NCI-H82 treated with DMSO at 0.1 percent for 48 hours (cell line): ENCODE data around the gene TENM4.

Experiments used
- DNase-seq: peaks from one replicate; lab custom pipeline; 2025; ENCODE audit not compliant: unreplicated experiment; lab: John Stamatoyannopoulos, UW

Gene TENM4

GRCh38 chr11:78732246-78732645, 708.6 kb downstream of the TENM4 start:
- no peak for DNase-seq

DNA sequence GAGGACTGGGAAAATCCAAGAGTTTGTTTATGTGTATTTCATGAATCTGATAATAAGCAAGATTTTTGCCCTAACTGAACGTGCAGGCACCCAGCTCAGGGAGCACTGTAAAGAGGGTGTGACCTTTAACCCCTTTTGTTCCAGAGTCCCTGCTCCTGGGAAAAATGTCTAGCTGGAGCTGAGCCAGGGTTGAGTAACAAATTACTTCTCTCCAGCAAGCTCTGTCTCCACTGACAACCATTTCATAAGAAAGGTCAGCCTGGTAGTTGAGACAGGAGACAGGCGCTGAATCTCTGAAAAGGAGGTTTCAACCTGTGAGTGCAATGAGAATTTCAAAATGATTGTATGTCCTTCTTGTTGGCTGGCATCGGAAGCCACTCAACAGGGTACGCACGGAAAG, 709.8 kb downstream of the TENM4 start:
- DNase-seq = no peak

DNA sequence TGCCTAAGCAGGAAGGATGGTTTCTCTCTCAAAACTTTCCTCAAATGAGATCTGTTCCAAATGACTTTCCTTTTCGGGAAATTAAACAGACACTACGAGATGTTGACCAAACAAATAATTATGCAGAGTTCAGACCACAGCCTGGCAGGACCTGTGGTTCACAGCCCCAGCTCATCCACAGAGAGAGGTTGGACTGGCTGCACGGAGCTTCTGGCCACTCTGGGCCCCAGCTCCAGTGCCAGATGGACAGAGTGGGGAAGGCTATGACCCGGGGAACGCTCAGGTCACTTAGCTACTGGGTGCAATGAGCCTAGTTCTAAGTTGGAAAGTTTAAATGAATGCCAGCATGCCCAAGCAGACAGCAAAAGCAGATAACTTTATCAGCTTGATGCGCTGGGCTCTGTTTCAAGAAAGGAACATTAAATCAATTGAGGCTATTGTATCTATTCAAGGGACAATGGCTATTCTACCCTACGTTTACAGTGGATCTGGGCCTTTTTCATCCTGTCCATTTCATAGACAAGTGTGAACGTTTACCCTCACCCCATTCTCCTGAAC, 710.5 kb downstream of the TENM4 start:
- no peak for DNase-seq

GRCh38 chr11:78727816-78728215, 713.0 kb downstream of the TENM4 start:
- no peak for DNase-seq

DNA sequence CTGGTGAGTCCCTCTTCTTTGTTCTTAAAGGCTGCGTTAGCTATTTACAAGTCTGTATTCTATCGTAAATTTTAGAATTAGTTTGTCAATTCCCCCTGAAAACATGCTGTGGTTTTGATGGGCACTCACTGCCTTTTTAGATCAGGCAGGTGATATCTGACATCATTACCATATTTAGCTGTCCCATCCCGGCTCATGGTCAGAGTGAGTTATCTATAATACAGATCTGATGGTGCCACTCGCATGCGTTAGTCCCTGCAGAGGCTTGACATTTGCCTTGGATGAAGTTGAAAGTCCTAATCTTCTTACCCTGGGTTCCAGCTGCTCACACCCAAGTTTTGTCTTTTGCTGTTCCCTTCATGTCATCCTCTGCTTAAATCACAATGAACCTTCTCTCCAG, 715.6 kb downstream of the TENM4 start:
- no peak for DNase-seq

DNA sequence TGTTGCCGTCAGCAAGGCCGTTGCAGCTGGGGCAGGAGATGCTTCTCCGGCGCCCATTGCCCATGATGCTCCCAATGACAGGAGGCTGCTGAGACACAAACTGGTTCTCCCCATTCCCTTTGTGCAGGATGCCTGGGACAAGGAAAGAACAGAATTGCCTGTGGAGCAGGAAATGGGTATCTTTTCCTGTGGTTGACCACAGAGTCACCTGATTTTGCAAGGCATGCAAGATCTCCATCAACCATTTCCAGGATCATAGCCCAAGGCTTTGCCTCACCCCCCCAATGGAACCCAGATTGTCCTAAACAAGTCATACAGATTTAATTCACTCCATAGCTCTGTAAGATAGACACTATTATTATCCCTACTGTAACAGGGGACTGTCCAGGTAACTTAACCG, 718.0 kb downstream of the TENM4 start:
- no peak for DNase-seq

- no peak for DNase-seq
Measured at GRCh38 chr11:78720281-78720989, 720.4 kb downstream of the TENM4 start.

DNA sequence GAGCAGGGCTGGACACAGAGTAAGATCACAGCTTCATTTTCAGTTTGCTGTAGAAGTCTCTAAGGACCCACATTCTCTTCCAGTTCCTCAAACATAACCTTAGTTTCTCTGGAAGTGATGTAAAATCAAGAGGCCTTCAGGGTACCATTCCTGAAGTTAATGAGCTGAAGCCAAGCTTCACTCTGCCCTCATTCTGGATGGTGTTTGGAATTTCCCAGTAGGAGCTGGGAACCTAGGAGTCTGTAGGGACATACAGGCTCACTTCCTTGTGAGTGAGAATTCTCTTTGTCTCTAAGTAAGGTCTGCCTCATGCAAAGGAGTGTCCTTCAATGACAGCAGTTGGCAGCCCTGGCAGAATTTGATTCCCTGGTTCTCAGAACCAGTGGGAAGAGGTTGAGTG, 723.8 kb downstream of the TENM4 start:
- DNase-seq = no peak

GRCh38 chr11:78715639-78716311, 725.1 kb downstream of the TENM4 start:
- DNase-seq = no peak

DNA sequence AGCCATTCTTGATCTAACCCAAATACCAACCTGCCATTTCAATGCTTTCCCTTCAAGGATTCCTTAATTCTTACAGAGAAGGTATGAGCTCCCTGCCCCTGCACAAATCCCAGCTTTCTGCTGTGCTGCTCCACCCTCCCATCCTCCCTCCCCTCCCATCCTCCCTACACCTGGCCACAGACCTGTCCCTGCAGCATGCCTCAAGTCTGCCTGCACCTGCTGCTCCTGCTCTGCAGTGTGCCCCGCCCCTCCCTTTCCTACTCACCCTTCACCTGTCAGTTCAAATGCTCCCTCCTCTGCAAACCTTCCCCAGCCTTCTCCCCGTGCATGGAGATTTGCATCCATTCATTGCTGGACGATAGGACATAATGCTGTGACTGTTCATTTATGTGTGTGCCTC, 726.3 kb downstream of the TENM4 start:
- DNase-seq = no peak

- no peak for DNase-seq
Measured at GRCh38 chr11:78711735-78712134, 729.1 kb downstream of the TENM4 start.

DNA sequence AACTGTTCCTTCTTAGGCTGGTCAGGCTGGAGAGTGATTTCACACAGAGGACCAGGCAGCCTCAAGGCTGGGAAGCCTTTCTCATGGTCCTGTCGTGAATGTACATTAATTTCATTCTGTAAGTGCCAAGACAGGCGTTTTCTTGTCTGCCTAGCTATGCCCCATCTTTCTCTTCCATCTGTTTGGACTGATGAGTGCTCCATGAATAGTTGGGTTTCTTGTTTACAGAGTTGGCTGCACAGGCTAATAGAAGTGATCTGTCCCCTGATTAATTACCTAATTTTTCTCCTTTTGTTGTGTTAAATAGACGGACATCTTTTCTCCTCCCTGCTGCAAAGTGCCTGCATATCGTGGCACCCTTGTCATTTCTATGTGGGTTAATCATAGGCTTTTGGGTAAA, 730.4 kb downstream of the TENM4 start:
- DNase-seq = no peak

DNA sequence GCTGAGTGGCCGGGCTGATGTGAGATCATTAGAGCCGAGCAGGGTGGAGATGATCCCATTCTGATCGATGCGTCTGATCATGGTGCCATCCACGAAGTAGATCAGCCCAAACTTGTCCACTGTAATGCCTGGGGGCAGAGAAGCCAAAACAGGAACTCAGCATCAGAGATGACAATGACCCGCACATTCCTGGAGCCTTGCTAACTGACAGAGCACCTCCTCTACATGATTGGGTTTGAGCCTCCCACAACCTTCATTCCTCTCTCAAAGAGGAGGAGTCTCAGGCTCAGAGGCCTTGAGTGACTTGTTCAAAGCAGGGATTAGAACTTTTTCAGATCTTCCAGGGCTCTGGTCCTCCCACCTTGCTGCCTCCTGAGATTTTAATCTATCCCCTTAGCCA, 732.4 kb downstream of the TENM4 start:
- no peak for DNase-seq

GRCh38 chr11:78706551-78706950, 734.3 kb downstream of the TENM4 start:
- no peak for DNase-seq

GRCh38 chr11:78704811-78705210, 736.0 kb downstream of the TENM4 start:
- no peak for DNase-seq

- DNase-seq = no peak
Measured at GRCh38 chr11:78699609-78700135, 741.2 kb downstream of the TENM4 start.

DNA sequence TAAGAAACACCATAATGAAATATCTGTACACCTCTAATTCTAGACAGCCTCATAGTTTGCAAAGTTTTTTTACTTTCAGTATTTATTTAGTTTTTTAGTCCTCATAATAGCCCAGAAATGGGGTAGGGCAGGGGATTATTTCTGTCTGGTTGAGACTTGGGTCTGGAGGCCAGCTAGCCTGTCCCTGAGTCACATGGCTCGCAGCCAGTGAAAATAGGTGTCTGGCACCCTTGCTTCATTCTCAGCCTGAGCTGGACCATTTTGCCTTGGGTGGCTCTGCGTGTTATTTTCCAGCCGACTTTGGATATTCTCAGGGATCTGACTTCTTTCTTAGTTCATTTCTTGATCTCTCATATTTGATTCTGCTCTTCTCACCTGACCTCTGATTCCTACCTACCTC, 742.2 kb downstream of the TENM4 start:
- no peak for DNase-seq

- DNase-seq = no peak
Measured at GRCh38 chr11:78696177-78696576, 744.7 kb downstream of the TENM4 start.

DNA sequence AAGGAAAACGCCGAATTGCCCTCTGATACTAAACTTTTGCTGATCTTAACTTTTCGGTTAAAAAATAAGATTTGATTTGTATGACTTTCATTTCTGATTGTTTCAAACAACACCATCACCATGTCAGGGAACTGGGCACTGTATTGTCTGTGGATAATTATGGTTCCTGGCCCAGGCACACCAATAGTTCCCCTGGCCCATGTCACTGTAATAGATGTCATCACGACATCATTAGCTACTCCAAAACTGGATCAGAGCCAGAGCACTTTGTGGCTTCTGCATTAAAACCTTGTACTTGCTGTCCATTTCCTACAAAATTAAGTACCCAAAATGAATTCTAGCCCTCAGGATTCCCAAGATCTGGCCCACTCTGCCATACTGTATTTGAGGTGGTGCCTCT, 746.7 kb downstream of the TENM4 start:
- no peak for DNase-seq

DNA sequence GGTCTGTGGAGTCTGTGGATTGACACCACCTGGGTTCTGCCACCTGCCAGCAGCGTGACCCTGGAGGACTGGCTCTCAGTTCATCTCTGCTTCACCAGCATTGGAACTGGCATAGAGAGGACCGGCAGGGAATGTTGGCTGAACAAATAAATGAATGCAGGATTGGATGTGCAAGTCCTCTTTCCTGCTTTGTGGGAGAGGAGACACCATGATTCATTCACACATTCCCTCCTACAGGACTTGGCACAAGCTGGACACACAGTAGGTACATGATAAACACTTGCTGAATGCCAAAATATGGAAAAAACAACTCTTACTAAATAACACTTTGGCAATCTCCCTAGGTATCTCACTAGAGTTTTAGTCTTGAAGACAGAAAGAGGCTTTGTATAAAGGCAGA, 749.6 kb downstream of the TENM4 start:
- no peak for DNase-seq

DNA sequence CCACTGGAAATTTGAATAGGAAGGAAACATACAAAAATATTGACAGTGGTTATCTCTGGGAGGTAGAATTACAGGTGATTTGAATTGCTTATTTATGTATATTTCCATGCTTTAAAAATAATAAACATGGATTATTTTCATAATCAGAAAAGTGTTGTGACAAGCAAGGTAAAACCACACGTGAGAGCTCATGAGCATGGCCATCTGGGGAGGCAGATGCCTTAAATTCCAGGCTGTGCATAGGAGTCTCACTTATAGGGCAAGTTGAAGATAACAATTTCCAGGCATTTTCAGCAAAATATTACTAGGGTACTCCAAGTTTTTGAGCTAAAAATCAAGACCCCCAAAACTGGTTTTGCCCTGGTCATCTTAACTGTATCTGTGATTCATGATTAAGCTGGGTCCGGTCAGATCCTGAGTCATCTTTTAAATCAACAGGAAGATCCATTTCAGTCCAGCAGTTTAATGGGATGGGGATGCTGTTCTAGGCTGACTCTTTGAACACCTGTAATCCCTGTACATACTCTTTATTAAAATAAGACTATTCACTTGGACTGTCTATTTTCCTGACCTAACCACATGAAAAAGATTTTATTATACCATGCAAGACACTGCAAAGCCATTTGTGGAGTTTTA, 750.4 kb downstream of the TENM4 start:
- DNase-seq = no peak

GRCh38 chr11:78689585-78690153, 751.2 kb downstream of the TENM4 start:
- no peak for DNase-seq
